ENCODE data around the gene PRSS27.

PRSS27 gene

DNA sequence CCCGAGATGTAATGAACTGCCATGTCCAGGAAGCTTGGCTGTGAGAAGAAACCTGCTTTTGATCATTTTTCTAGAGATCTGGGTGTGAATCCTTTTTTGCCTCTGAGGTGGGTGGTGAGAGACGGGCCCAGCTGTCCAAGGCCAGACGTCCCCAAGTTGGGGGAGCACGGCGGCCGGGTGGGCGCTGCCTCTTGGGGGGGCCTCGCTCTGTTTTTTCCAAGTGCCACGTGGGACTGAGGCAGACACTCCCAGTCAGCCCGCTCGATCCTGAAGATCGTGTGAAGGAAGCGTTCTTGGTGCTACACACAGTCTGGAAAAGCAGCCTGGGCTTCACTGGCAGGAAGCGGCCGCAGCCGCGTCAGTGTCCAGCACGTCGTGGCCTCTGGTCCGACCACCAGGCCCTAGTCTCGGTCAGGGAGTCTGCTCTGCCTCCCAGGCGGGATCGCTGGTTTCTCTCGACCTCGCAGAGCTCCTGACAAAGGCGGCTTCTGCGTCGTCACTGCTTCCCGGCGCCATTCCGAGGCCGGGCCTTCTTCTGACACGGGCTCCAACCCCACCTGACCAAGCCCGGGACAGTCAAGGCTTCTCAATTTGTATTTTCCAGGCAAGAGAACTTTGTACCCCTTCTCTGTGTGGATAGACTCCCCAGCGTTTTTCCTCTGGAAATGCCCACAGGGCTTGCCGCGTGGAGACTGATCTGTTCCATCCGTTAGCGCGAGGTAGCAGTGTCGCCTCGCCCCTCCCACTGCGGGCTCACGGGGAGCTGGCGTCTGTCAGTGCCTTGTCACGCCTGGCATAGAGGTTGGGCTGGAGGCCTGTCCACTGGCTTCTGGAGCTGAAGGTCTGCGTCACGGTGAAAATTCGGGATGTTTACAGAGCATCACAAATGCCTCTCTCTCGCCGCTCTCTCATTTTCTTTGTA lies 12.4 kb downstream of the PRSS27 start:
- TF ChIP-seq ZFX (IDR thresholded peaks at IDR 0.05; ENCODE audit: borderline replicate concordance) = no peak
- TF ChIP-seq, protein P1, sequence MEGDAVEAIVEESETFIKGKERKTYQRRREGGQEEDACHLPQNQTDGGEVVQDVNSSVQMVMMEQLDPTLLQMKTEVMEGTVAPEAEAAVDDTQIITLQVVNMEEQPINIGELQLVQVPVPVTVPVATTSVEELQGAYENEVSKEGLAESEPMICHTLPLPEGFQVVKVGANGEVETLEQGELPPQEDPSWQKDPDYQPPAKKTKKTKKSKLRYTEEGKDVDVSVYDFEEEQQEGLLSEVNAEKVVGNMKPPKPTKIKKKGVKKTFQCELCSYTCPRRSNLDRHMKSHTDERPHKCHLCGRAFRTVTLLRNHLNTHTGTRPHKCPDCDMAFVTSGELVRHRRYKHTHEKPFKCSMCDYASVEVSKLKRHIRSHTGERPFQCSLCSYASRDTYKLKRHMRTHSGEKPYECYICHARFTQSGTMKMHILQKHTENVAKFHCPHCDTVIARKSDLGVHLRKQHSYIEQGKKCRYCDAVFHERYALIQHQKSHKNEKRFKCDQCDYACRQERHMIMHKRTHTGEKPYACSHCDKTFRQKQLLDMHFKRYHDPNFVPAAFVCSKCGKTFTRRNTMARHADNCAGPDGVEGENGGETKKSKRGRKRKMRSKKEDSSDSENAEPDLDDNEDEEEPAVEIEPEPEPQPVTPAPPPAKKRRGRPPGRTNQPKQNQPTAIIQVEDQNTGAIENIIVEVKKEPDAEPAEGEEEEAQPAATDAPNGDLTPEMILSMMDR (IDR thresholded peaks at IDR 0.05) = no peak
- H3K27ac ChIP-seq = no peak overlapping the region

DNA sequence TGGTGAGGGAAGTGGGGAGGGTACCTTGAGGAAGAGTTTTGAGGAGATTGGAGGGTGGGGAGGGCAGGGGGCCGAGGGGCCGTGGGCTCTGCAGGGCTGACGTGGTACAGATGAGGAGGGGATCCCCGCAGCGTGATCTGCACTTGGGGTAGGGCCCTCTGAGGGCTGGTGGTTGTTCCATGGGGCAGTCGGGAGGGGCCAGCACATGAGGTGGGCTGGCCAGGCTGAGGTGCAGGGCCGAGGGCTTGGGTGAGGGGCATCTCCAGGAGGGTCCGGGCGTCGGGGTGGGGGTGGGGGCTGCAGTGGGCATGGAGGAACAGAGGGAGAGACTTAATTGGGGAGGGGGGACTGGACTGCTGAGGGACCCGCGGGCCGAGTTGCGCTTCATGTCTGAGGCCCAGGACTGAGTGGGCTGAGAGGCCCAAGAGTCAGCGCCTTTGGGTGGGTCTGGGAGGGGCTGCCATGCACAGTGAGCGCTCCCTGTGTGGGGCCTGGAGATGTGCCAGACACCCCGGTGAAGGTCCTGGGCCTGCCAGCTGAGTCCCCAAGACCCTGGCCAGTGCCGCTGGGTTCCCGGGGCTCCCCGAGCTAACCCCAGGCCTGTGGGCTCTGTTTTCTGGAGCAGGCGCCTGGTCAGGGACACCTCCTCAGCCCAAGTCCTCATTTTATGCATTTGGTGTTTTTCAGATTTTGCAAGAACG lies 13.3 kb downstream of the PRSS27 start:
- no peak for TF ChIP-seq ZFX (IDR thresholded peaks at IDR 0.05; ENCODE audit: borderline replicate concordance)

DNA sequence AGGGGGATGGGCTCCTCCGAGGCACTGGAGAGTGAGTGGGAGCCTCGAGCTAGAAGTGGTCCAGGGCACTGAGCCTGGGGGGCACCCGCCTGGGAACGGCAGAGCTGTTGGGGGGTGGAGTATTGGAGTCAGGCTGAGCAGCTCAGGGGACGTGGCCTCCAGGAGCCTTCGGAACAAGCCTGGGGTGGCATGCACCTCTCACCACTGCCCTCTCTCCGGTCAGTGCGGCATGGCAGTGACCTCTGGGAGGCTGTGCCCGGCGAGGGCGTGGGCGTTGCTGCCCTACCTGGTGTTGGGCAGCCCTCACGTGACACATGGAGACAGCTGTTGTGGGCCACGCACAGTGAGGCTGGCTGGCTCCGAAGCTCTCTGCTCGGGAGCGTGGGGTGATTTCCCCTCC lies 13.9 kb downstream of the PRSS27 start:
- H3K27ac ChIP-seq = no peak overlapping the region
- no peak for TF ChIP-seq ZFX (IDR thresholded peaks at IDR 0.05; ENCODE audit: borderline replicate concordance)
- TF ChIP-seq, protein P1 (IDR thresholded peaks at IDR 0.05) = no peak

More for the DNA sequence above, 13.3 kb downstream of the PRSS27 start:
- H3K27ac ChIP-seq = no peak overlapping the region

DNA sequence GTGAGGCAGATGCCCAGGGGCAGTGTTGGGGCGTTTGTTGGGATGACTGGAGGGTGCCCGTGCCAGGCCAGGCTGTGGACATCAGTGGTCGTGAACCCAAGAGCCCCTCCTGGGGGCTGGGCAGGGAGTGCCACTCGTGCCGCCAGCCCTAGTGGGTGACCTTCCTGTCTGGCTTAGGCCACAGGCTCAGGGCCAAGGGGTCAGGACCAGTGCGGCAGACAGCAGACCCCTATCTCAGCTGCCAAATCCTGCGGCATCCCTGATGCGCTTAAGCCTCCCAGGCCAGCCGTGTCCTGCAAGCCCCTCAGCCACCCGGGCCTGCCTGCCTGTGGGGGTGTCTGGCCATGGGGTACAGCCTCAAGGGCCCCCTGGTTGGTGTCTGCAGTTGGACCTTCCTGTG lies 14.7 kb downstream of the PRSS27 start:
- TF ChIP-seq ZFX (IDR thresholded peaks at IDR 0.05; ENCODE audit: borderline replicate concordance) = no peak
- TF ChIP-seq, protein P1 (IDR thresholded peaks at IDR 0.05) = no peak

DNA sequence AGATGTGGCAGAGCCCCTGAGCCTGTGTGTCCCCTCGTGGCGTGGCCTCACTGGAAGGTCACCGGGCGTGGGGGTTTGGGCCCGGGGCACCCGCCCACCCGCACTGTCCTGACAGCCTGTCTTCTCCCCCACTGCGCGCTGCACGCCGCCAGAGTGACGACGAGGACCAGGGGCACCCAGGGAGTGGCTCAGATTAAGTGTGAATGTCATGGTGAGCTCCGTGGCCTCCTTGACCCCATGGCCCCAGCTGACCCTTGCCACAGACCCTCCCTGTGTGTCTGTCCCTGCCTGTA lies 15.1 kb downstream of the PRSS27 start:
- no peak for TF ChIP-seq ZFX (IDR thresholded peaks at IDR 0.05; ENCODE audit: borderline replicate concordance)
- TF ChIP-seq, protein P1 (IDR thresholded peaks at IDR 0.05) = no peak
- H3K27ac ChIP-seq = no peak overlapping the region

More for the DNA sequence above, 14.7 kb downstream of the PRSS27 start:
- no peak overlapping the region for H3K27ac ChIP-seq

DNA sequence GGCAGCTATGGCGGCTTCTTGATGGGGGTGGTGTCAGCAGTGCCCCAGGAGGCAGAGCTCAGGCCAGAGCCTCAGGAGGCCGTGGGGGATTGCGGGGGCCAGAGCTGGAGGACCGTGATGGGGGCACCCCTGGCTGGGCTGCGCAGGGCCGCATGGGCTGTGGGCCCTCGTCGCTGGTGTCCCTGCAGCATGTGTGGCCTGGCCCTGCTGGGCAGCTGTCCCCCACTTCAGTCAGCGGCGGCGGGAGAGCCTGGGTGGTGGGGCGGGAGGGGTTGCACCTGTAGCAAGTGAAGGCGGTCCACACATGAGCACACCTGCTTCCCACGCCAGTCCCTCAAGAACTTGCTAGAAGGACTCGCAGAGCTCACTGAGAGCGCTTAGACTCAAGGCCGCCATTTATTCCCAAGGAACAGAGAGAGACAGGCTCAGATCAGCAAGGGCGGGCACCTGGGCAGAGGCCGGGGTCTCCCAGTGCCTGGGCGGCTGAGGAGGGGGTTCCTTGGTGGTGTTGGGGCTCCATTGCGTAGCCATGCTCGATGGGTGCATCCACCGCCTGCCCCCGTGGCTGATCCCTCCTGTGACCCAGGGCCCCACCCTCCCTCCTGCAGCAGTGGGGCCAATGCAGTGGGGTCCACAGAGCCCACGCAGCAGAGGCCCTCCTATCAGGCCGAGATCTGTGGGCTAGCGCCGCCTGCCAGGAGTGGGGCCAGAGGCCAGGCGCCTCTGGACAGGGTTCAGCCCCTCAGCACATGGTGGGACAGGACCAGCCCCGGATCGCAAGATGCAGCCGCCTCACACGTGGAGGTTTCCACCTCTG lies 15.7 kb downstream of the PRSS27 start:
- no peak overlapping the region for H3K27ac ChIP-seq
- TF ChIP-seq ZFX (IDR thresholded peaks at IDR 0.05; ENCODE audit: borderline replicate concordance) = no peak
- TF ChIP-seq, protein P1 (IDR thresholded peaks at IDR 0.05) = no peak

Data from 22Rv1 (cell line).